ENCODE data around the gene ZNF800. TPM values are rescaled to one million over a fixed set of nuclear protein-coding genes. Genes with fewer than 3 reads are reported as not detected.

The ZNF800 gene
- total RNA-seq, 1 experiment from 2014 or later, result 32.4 TPM

DNA sequence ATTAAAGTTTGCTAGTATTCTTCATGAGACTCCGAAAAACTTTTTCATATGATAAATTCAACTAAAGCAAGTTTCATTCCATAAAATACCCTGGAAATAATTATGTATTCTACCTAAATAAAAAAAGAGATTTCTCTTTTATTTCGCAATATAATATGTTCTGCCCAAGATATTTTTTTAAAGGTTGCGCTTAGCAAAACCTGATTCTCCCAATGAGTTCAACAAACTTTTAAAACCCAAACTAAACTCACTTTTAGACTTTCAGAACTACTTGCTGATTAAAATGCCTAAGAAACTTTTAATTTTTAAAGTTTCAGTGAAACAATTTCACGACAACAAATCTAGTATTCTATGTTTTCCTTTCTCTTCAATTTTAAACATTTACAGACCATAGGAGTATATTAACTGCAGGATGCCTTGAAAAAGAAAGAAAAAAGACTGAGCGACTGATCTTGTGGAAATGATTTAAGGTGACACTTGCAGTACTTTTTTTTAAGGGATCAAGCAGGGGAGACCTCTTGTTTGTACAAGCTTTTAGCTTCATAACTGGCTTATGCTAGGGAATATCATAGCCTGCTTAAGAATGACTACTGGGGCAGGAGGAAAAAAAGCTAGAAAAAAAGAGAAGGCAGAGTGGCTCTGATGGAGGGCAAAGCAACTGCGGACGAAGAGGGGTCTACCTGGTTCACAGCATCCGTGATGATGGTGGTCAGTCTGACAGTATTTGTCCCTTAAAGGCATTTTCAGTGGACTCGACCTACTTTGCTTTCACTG, 1.5 kb downstream of the ZNF800 start:
- peak overlapping the region; percentile 85 for H3K4me2 ChIP-seq
- no peak for TF ChIP-seq EZH2 (IDR thresholded peaks at IDR 0.05; ENCODE audit: low read depth)
- TF ChIP-seq, protein P1, sequence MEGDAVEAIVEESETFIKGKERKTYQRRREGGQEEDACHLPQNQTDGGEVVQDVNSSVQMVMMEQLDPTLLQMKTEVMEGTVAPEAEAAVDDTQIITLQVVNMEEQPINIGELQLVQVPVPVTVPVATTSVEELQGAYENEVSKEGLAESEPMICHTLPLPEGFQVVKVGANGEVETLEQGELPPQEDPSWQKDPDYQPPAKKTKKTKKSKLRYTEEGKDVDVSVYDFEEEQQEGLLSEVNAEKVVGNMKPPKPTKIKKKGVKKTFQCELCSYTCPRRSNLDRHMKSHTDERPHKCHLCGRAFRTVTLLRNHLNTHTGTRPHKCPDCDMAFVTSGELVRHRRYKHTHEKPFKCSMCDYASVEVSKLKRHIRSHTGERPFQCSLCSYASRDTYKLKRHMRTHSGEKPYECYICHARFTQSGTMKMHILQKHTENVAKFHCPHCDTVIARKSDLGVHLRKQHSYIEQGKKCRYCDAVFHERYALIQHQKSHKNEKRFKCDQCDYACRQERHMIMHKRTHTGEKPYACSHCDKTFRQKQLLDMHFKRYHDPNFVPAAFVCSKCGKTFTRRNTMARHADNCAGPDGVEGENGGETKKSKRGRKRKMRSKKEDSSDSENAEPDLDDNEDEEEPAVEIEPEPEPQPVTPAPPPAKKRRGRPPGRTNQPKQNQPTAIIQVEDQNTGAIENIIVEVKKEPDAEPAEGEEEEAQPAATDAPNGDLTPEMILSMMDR (conservative IDR thresholded peaks at IDR 0.05), result no peak
- peak in 1 of 2 experiments; percentile 2 for DNase-seq
- intact Hi-C loops (cut with micrococcal nuclease; ENCODE audit: unreplicated experiment), result loop anchor here (5.0 kb wide), 1 partner anchor 261 kb away; the partner anchor contains the start of gene SND1
- H3K4me1 ChIP-seq (replicated peaks; ENCODE audit: insufficient read depth), result peaks cover 22% of the 10 kb centered on the region
- ChIA-PET POLR2A (ENCODE audit: unreplicated experiment) (interaction anchor here (0.6 kb wide), 2 partner anchors 13 to 114 kb away, joined by 3 to 8 read pairs; no protein-coding TSS in a partner anchor), CTCF (no interaction called here)
- peaks cover 22% of the 10 kb centered on the region for H3K36me3 ChIP-seq (ENCODE audit: low read depth)
- H4K20me1 ChIP-seq (ENCODE audit: insufficient read depth), result peaks cover 10% of the 10 kb centered on the region
- H3K4me3 ChIP-seq, result peak overlapping the region; percentile 99
- peak overlapping the region; percentile 99 for H2AFZ ChIP-seq
- no peak overlapping the region for H3K27ac ChIP-seq
- BruUV-seq (replicated peaks), result TSS peak; percentile 38
- no peaks in the 10 kb centered on the region for H3K9me3 ChIP-seq (ENCODE audit: insufficient read depth, low read depth)
- peaks cover 58% of the 10 kb centered on the region for H3K79me2 ChIP-seq (ENCODE audit: low read depth)
- peaks cover 9% of the 10 kb centered on the region; the same call in 1 of the 2 replicates for H3F3A ChIP-seq (ENCODE audit: insufficient read depth, low read depth)
- no peaks in the 10 kb centered on the region for H3K9me2 ChIP-seq (ENCODE audit: insufficient read depth)
- H3K27me3 ChIP-seq (ENCODE audit: insufficient read depth, low read depth), result no peaks in the 10 kb centered on the region

DNA sequence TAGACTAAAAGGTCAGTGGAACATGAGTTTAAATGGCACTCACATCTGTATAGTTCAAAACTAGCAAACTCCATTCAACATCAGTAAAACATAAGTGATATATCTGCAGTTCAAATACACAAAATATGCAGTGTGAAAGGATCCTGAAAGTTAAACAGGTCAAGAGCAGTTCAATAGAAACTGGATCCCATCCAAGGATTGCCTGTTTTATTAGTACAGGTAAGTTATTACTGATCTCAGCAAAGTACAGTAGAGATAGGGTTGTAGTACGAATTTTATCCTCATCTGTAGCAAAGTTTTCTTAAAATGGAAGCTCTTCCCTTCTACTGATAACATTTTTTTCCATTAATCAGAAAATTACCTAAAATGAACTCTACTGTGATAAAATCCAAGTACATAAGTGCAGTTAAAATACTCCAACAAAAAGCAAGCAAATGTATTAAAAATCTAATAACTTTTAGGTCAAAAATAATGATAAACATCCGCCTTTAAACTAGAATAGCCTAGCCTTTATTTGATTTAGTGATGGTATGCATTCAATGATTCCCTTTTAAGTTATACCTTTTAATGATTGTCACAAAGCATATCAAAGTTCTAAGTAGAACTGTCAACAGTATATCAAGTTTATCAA, 2.2 kb downstream of the ZNF800 start:
- no peak overlapping the region for H3K27ac ChIP-seq
- intact Hi-C loops (cut with micrococcal nuclease; ENCODE audit: unreplicated experiment), result loop anchor here (5.0 kb wide), 1 partner anchor 262 kb away; the partner anchor contains the start of gene SND1
- ChIA-PET CTCF (no interaction called here), POLR2A (ENCODE audit: unreplicated experiment) (no interaction called here)
- no TSS peak for BruUV-seq (replicated peaks)
- no peaks in the 10 kb centered on the region for H3K27me3 ChIP-seq (ENCODE audit: insufficient read depth, low read depth)
- peak overlapping the region; percentile 85 for H3K4me2 ChIP-seq
- peaks cover 22% of the 10 kb centered on the region for H3K36me3 ChIP-seq (ENCODE audit: low read depth)
- peaks cover 9% of the 10 kb centered on the region; the same call in 1 of the 2 replicates for H3F3A ChIP-seq (ENCODE audit: insufficient read depth, low read depth)
- no peaks in the 10 kb centered on the region for H3K9me2 ChIP-seq (ENCODE audit: insufficient read depth)
- peak overlapping the region; percentile 99; the same call in 1 of the 2 replicates for H3K4me3 ChIP-seq
- H4K20me1 ChIP-seq (ENCODE audit: insufficient read depth), result peaks cover 12% of the 10 kb centered on the region
- TF ChIP-seq EZH2 (IDR thresholded peaks at IDR 0.05; ENCODE audit: low read depth), result no peak
- TF ChIP-seq, protein P1 (conservative IDR thresholded peaks at IDR 0.05), result no peak
- no peak for DNase-seq
- H3K4me1 ChIP-seq (replicated peaks; ENCODE audit: insufficient read depth), result peaks cover 22% of the 10 kb centered on the region
- no peak overlapping the region for H2AFZ ChIP-seq
- no peaks in the 10 kb centered on the region for H3K9me3 ChIP-seq (ENCODE audit: insufficient read depth, low read depth)
- peaks cover 62% of the 10 kb centered on the region for H3K79me2 ChIP-seq (ENCODE audit: low read depth)

DNA sequence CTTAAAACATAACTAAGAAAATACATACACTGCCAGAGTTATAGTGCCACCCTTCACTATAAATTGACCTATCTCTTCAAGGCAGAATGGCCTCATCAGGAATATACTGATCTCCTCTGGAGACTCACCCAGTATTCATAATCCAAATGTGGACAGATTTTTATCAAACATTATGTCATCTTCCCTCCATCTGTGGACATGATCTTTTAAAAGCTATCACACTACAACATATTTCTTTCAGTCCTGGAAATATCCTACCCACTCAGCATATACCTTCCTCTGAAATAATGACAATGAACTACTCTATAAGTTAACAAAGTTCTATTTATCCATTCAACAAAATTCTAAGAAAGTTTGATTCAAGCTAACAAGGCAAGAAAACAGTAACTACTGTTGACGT, 3.2 kb downstream of the ZNF800 start:
- POLR2A ChIA-PET (ENCODE audit: unreplicated experiment), result no interaction called here
- no peaks in the 10 kb centered on the region for H3K9me3 ChIP-seq (ENCODE audit: insufficient read depth, low read depth)
- H3K4me3 ChIP-seq, result no peak overlapping the region
- peaks cover 12% of the 10 kb centered on the region for H4K20me1 ChIP-seq (ENCODE audit: insufficient read depth)
- intact Hi-C loops (cut with micrococcal nuclease; ENCODE audit: unreplicated experiment), result no loop called here
- no peaks in the 10 kb centered on the region for H3K27me3 ChIP-seq (ENCODE audit: insufficient read depth, low read depth)
- CTCF ChIA-PET, result no interaction called here
- H3K4me1 ChIP-seq (replicated peaks; ENCODE audit: insufficient read depth), result peaks cover 22% of the 10 kb centered on the region
- H3K36me3 ChIP-seq (ENCODE audit: low read depth), result peaks cover 25% of the 10 kb centered on the region
- TF ChIP-seq, protein P1 (conservative IDR thresholded peaks at IDR 0.05), result no peak
- TF ChIP-seq EZH2 (IDR thresholded peaks at IDR 0.05; ENCODE audit: low read depth), result no peak
- H3K4me2 ChIP-seq, result peak overlapping the region; percentile 85; the same call in 1 of the 2 replicates
- no peak overlapping the region for H2AFZ ChIP-seq
- no peaks in the 10 kb centered on the region for H3K9me2 ChIP-seq (ENCODE audit: insufficient read depth)
- H3K79me2 ChIP-seq (ENCODE audit: low read depth), result peaks cover 66% of the 10 kb centered on the region
- H3F3A ChIP-seq (ENCODE audit: insufficient read depth, low read depth), result peaks cover 9% of the 10 kb centered on the region; the same call in 1 of the 2 replicates
- no peak overlapping the region for H3K27ac ChIP-seq
- no TSS peak for BruUV-seq (replicated peaks)
- no peak for DNase-seq

Data from PC-9 (cell line).